GM12872 (cell line): ENCODE measurements around the gene WDFY3.

Source experiments
- CTCF ChIP-seq: IDR thresholded peaks from 3 replicates; pipeline ENCODE4 v1.5.1; 2011; ENCODE audit warnings: low read depth, mild to moderate bottlenecking, low read length, moderate library complexity; ENCODE audit not compliant: insufficient read depth

Gene WDFY3

GRCh38 chr4:84808332-84808731, 158.2 kb downstream of the WDFY3 start:
- TF ChIP-seq CTCF = no peak

GRCh38 chr4:84804136-84804535, 162.4 kb downstream of the WDFY3 start:
- no peak for TF ChIP-seq CTCF

GRCh38 chr4:84803720-84804119, 162.8 kb downstream of the WDFY3 start:
- TF ChIP-seq CTCF = no peak

- TF ChIP-seq CTCF = no peak
Measured at GRCh38 chr4:84803116-84803515, 163.4 kb downstream of the WDFY3 start.

GRCh38 chr4:84800256-84800655, 166.2 kb downstream of the WDFY3 start:
- TF ChIP-seq CTCF = no peak

GRCh38 chr4:84799318-84799717, 167.2 kb downstream of the WDFY3 start:
- no peak for TF ChIP-seq CTCF

- no peak for TF ChIP-seq CTCF
Measured at GRCh38 chr4:84796394-84796793, 170.1 kb downstream of the WDFY3 start.
